Activated CD4-positive, CD25-positive, alpha-beta regulatory T cell treated with anti-CD3 and anti-CD28 coated beads, Interleukin-2, amount 50 U/mL, for 24 hours (primary cell): Measurements from ENCODE around the gene PRKAG2.

Source experiments
- ATAC-seq, 2 donors: fragments of 150-1000 bp; cut with Tn5 transposase; one replicate each; pipeline ENCODE4 v1.10.0; 2021; ENCODE audit warnings: mild to moderate bottlenecking in 1 of 2, moderate library complexity in 1 of 2

The PRKAG2 gene

DNA sequence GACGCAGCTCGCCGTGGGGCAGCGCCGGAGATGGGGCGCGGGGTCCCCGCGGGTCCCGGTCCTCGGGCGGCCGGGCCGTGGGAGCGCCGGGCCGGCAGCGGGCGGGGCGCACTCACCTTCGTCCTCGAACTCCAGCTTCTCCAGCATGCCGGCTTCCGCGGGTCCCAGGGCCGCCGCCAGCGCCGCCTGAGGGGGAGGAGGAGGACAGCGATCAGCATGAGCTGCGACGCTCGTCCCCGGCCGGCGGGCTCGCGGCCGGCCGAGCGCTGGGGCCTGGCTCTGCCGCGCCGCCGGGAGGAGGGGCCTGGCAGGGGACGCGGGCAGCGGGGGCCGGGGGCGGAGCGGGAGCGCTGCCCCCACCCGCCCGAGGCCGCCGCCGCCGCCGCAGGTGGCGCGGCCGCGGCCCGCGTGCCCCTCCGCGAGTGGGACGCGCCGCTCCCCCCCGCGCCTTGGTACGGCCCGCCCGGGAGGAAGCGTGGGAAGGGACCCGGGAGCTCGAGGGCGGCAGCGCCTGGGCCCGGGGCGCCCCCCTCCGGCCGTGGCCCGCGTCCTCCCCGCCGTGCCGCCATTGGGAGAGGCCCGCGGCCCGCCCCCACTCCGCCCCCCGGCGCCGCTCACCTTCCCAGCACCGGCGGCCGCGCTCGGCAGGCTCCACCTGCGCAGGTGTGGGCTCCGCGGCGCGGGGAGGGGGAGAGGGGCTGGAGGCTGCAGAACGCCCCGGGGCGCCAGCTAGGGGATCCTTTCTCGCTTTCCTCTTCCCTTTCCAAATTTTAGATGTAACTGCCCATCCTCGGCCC lies 244.8 kb downstream of the PRKAG2 start:
- ATAC-seq, result peak; percentile 76 to 82

DNA sequence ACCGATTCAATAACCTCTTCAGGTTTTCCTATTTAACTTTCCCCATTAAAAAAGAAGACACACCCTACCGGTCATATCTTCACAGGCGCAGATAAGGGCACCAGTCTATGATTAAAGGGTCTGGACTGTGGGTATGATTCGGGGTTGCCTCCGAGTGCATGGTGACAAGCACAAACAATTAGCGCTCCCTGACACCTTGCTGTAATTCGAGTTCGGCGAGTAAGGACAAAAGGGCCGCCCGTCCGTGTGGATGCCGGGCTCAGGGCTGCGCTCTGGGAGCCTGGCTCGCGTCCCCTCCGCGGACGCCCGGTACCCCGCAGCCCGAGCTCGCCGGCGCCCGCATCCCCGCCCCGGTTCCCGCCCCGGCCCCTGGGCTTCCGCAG lies 245.4 kb downstream of the PRKAG2 start:
- peak; percentile 8 to 11 for ATAC-seq

DNA sequence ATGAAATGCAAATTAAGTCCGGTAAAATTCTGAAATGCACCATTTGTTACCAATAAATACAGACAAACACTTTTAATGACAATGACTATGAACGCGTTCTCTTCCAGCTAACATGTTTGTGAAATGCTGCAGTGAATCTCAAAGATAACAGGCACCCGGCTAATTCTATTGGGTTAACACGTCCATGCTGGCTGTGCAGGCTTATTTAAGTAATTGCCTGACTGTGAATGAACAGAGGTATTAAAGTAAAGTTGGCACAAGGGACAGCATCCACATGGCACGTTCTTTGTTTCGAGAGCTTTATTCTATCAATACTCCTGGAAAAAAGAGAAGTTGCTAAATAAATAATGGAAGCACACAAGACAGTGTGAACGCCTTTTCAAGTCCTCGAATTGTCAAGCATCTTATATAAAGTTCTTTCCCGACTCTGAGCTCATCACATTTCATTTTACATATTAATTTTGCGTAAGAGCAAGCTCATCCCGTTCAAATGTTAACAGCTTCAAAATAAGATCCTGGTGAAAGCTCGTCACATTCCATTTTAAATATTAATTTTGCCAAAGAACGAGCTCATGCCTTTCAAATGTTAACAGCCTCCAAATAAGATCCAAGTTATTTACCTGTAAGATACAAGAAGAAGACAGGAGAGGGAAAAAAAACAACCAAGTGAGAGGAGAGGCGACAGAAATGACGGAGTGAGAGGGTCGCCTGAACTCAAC lies 245.9 kb downstream of the PRKAG2 start:
- no peak for ATAC-seq

DNA sequence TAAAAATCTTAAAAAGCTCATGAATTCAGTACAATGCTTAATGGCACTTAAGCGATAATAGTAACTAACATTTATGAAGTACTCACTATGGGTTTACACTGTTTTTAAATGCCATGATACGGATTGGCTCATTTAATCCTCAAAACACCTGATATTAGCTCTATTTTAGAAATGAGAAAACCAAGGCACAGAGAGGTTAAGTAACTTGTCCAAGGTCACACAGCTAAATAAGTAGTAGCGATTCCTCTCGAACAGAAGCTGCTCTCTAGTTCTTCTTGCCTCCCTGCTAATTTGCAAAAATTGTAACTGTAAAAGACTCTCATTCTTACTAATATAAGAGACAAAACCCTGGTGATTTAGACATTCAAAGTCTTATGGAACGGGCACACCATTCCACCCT lies 246.6 kb downstream of the PRKAG2 start:
- no peak for ATAC-seq

DNA sequence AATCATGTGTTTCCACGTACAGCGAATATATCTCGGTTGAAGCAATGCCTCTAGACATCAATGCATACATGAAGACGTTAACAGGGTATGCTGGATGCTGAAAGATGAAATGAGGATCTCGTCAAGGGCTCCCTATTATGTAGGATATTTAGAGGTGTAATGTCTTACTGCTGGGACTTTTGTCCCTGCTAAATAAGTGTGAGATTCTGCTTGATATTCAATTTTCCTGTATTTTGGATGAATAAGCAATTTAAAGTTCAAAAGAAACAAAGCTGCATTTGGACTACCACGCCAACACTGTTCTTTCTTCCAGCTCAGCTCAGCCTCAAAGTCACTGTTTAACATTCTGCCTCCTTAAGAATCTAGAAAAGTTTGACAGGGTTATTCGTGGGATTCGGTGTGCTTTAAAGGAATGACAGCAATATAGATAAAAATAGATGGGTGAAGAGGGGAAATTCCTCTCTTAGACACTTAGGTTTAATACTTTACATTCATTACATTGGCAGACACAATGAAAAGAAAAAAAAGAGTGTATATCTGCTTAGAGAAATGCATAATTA lies 247.1 kb downstream of the PRKAG2 start:
- no peak for ATAC-seq

- ATAC-seq, result no peak
These were observed 247.9 kb downstream of the PRKAG2 start for GRCh38 chr7:151628846-151629604.

GRCh38 chr7:151626422-151627115 lies 250.3 kb downstream of the PRKAG2 start:
- no peak for ATAC-seq

DNA sequence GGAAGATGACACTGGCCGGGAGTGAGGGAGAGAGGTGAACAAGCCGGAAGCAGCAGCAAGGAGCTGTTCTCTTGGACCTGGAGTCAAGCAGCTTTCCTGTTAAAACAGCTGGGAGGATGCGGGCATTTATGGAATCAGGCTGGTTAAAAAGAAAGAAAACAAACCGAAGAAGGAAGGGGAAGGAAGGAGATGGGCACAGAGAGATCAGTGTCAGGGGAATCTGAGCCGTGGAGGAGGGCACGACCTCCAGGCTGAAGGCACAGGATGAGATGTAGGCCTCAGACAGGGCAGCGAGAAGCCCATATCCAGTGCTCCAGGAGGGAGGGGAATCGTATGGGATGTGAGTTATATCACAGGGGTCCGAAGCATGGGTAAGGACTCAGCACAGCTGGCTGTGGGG lies 251.3 kb downstream of the PRKAG2 start:
- ATAC-seq, result no peak

DNA sequence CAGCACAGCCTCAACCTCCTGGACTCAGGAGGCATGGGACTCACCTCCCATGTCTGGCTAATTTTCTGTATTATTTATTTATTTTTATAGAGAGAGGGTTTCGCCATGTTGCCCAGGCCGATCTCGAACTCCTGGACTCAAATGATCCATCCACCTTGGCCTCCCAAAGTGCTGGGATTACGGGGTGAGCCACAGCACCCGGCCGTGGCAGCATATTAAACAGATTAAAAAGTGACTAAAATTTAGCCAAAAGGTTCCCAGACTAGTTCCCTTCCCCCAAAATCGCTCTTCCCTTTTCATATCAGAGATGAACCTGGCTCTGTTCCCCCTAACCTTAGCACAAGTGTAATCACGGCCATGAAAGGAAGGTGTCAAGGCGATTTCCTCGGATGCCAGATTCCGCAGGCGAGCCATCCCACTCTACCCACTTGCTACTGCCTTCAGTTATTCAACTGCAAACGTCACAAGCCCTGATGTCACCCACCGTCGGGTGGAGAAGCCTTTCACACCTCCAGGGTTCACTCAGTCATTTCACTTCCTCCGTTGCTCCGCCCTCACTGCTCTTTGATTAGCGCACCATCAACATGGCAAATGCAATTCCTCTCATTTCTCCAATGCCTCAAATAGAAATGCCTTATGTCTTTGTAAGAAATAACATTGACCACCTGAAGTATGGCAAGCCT lies 252.5 kb downstream of the PRKAG2 start:
- ATAC-seq, result no peak

GRCh38 chr7:151623766-151624165 lies 253.1 kb downstream of the PRKAG2 start:
- no peak for ATAC-seq

DNA sequence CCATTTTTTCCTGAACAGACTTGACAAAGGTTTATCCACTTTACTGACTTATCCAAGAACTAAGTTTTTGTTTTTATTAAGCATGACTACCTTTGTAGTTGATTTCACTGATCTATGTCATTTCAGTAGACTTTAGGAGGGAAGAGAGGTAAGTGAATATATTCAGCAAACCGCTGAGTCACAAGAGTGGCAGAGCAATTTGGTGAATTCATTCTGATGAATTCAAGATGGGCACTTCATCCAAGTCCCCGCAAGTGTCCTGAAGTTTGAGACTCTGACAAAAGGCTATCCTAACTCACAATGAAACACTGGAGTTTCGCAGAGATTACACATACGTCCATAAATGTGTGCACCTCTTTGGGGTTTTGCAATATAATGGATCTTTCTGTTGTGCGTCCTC lies 255.0 kb downstream of the PRKAG2 start:
- ATAC-seq, result no peak

GRCh38 chr7:151616443-151617213 lies 260.3 kb downstream of the PRKAG2 start:
- no peak for ATAC-seq

GRCh38 chr7:151615784-151616183 lies 261.1 kb downstream of the PRKAG2 start:
- no peak for ATAC-seq

DNA sequence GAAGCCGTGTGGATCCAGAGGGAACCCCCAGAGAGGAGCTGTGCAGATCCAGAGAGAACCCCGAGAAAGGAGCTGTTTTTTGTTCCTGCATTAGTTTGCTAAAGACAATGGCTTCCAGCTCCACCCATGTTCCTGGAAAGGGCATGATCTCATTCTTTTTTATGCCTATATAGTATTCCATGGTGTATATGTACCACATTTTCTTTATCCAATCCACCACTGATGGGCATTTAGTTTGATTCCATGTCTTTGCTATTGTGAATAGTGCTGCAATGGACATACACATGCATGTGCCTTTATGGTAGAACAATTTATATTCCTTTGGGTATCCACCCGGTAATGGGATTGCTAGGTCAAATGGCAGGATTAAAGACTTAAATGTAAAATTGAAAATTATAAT lies 261.9 kb downstream of the PRKAG2 start:
- no peak for ATAC-seq

DNA sequence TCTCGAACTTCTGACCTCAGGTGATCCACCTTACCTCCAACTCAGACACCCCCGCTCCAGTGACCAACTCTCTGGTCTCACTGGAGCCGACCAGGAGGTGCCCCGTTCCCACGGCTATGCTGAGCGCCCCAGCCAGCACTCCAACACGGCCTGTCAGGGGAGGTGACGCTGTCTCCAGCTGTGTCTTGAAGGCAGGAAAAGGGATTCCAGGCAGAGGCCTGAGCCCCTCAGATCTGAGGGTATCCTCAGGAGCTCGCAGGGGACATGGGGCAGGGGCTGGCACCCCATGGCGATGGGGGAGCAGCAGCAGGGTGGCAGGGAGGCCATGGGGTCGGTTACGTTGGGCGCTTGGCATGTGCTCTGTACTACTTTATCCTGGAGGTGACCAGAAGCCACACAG lies 262.9 kb downstream of the PRKAG2 start:
- no peak for ATAC-seq

DNA sequence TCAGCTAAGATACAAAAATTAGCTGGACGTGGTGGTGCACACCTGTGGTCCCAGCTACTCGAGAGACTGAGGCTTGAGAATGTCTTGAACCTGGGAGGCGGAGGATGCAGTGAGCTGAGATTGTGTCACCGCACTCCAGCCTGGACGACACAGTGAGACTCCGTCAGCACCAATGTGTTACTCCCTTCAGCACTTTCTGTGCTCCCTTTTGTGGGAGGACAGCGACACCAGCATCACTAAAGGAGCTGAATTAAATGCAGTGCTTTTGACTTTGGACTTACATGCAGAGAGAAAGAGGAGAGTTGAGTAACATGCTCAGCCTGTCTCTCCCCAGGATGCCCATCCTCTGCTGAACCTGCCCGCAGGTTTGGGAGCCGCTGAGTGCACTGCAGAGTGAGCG lies 265.0 kb downstream of the PRKAG2 start:
- ATAC-seq, result no peak

- no peak for ATAC-seq
These were observed 265.9 kb downstream of the PRKAG2 start for GRCh38 chr7:151611041-151611440.

DNA sequence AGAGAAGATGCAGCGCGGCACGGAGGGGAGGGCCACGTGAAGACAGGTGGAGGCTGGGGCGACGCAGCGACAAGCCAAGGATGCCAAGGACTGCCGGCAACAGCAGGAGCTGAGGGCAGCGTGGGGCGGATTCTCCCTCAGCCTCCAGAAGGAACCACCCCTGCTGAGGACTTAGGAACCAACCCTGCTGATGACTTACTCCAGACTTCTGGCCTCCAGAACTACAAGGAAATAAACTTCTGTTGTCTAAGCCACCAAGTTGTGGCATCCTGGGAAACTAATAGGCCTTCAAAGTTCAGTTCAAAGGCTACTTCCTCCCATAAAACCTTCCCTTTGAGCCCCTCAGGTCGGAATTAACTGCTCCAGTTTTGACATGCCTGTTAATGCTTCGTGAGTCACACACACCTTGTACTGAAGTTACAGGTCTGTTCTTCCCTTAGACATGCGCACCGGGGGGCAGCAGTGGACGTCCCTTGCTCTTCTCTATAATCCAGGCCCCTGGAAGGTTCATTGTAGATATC lies 268.8 kb downstream of the PRKAG2 start:
- ATAC-seq, result no peak

GRCh38 chr7:151607464-151607867 lies 269.4 kb downstream of the PRKAG2 start:
- no peak for ATAC-seq

DNA sequence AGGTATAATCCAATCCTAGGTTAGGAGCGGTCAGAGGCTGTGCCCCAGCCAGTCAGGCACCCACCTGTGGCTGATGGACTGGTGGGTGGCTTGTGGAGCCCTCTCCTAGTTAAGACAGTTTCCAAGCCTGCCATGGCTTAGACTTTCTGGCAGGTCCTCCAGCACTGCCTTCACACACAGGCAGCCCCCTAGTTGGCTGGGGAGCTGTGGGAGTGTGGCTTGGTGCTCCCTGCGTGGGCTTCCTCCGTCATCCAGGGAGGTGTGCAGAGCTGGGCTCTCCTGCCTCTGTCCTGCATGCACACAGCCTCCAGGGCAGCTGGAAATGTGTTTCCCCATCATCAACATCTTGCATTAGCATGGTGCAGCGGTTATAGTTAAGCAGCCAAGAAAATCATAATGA lies 273.0 kb downstream of the PRKAG2 start:
- ATAC-seq, result no peak
